Activated CD8-positive, alpha-beta memory T cell treated with anti-CD3 and anti-CD28 coated beads, Interleukin-2, amount 50 U/mL, for 48 hours (primary cell): ENCODE data around the gene ZNF600.
A peak's percentile ranks its signal among the peaks of the same experiment; 100 is the strongest.
"Not testable (repeated sequence)": the region's sequence is repeated elsewhere in the genome, so short reads cannot be mapped to it uniquely, and the experiment has no call there.

ENCODE experiments used
- DNase-seq: peaks from one replicate; pipeline ENCODE4 v3.0.0-alpha.2; 2020

Gene ZNF600

DNA sequence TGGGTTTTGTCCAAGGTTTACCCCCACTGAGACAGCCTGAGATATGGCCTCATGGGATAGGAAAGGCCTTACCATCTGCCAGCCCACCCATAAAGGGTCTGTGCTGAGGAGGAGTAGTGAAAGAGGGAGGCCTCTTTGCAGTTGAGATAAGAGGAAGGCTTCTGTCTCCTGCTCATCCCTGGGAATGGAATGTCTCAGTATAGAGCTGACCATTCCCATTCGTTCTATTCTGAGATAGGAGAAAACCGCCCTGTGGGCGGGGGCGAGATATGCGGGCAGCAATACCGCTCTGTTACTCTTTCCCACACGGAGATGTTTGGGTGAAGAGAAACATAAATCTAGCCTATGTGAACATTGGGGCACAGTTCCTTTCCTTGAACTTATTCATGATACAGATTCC lies 45.2 kb downstream of the ZNF600 start:
- DNase-seq: not testable (repeated sequence)

DNA sequence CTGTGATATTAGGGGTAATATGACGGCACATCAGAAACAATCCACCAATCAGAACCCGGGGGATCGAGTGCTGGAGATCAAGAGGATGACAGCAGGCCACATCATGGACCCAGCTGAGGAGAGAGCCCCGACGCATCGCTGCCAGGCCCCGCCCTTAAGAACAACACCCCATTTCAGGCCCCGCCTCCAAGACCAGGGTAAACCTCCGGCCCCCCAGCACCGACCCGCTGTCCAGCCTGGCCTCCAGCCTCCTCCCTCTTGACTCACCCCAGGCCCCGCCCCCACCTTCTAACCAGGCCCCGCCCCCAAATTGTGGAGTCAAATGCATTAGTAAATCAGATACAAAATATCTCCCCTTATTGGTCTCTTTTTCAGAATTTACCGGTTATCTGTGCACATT lies 47.0 kb downstream of the ZNF600 start:
- no peak for DNase-seq

DNA sequence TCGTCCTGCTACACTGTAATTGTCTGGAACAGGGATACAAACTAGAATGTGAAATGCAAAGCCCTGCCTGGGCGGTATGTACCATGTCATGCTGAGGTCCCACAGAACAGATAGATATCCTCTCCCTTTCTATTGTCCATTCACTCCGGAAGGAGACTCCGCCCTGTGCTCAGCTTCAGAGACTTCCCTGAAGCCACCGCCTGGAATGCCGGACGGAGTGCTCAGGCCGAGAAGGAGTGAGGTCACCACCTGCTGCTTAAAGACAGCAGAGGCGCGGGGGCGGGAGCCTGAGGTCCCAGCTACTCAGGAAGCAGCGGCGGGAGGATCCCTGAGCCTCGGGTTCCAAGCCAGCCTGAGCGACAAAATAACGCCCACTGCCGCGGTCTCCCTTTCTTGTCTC lies 50.9 kb downstream of the ZNF600 start:
- DNase-seq: no peak

DNA sequence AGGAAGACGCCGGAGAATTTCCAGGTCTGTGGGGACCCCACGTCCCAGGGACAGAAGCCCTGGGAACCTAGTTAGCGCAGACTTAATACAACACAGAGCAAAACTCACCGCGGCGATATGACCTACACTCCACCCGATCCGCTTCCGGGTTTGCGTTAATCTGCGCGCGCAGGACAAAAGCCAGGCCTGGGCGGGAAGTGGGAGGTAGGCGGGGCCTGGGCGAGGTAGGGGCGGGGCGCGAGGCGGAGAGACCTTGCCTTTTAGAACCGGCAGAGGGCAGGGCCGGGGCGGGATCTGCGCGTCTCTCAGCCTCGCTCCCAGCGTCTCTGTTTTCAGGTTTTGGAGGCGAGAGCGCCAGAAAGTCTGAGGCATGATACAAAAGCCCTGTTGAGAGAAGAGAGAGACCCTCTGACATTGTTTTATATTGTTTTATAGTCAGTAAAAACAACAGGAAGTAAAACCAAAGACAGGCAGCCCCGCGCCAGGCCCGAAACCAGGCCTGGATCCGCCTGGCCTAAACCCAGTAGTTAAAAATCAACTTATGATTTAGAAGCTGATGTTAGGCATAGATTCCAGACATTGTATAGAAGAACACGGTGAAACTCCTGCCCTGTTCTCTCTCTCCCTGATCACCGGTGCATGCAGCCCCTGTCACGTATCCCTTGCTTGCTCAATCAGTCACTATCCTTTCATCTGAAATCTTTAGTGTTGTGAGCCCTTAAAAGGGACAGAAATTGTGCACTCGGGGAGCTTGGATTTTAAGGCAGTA lies 51.5 kb downstream of the ZNF600 start, which contains the start of gene ZNF611:
Gene ZNF611 (minus strand): TSS at position 152 of the 769 bp plus-strand sequence. CDS start 19,150 bp downstream, outside the sequence.
- peak; percentile 99 for DNase-seq

DNA sequence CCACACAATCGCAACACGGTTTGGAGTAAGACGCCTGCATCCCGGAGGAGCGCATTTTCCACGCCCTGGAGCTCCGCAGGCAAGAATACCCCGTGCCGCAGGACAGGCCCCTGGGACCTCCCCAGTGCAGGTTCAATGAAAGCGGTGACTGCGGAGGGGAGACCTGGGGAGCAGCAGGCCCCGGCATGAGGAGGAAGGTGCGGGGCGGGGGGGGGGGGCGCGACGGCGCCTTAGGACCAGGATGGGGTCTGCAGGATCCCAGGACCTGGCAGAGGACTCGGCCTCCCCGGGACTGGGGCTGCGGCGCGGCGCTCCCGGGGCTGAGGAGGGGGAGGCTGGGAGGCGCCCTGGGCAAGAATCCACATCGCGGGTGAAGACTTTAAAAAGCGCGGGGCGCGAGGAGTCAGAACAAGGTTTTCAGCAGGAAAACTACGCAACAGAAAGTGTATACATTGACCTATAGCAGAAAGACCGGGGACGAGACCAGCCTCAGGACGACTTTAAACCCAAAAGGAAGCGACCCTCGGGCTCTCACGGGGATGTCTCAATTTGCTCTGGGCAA lies 52.2 kb downstream of the ZNF600 start:
- no peak for DNase-seq

DNA sequence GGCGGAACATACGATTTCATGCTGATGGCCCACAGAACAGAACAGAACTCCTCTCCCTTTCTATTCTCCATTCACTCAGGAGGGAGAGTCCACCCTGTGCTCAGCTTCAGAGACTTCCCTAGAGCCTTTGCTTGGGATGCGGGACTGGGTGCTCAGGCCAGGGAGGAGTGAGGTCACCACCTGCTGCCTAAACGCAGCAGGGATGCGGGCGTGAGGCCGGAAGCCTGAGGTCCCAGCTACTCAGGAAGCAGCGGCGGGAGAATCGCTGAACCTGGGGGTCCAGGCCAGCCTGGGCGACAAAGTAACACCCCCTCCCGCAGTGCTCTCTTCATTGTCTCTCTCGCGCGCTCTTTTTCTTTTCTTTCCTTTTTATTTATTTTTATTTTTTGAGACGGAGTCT lies 60.5 kb downstream of the ZNF600 start:
- not testable (repeated sequence) for DNase-seq

DNA sequence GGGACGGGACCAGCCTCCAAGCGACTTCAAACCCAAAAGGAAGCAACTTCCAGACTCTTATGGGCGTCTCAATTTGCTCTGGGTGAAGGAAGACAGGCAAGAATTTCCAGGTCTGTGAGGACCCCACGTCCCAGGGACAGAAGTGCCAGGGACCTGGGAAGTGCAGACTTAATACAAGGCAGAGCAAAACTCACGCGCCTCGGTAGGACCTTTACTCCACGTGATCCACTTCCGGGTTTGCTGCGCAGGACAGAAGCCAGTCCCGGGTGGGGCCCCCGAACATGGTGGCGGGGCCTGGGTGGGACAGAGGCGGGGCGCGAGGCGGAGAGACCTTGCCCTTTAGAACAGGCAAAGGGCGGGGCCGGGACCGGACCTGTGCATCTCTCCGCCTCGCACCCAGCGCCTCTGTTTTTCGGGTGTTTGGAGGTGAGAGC lies 61.0 kb downstream of the ZNF600 start:
- DNase-seq: no peak

DNA sequence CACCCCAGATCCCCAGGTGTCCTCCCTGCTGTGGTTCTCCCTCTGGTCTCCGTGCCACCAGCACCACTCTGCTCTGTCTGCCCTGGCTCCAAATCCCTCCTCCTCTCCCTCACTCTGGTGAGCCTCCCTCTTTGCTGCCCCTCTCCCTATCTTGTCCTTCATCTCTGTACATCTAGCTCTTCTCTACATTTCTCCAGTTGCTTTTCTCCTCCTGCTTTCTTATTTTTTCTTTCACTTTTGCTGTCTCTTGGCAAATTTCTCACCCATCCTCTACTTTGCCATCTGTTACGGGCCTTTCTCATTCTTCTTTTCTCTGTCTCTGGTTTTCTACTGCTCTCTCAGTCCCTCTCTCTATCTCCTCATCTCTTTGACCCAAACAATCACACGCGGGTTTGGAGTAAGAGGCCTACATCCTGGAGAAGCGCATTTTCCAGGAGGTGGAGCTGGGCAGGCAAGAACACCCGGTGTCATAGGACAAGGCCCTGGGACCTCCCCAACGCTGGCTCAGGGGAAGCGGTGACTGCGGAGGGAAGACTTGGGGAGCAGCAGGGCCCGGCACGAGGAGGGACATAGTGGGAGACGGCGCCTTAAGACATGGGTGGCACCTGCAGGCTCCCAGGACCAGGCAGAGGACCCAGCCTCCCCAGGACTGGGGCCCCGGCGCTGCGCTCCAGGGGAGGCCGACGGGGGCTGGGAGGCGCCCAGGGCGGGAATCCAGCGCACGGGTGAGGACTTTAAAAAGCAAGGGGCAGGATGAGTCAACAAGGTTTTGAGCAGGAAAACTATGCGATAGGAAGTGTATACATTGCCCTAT lies 61.7 kb downstream of the ZNF600 start:
- no peak for DNase-seq

DNA sequence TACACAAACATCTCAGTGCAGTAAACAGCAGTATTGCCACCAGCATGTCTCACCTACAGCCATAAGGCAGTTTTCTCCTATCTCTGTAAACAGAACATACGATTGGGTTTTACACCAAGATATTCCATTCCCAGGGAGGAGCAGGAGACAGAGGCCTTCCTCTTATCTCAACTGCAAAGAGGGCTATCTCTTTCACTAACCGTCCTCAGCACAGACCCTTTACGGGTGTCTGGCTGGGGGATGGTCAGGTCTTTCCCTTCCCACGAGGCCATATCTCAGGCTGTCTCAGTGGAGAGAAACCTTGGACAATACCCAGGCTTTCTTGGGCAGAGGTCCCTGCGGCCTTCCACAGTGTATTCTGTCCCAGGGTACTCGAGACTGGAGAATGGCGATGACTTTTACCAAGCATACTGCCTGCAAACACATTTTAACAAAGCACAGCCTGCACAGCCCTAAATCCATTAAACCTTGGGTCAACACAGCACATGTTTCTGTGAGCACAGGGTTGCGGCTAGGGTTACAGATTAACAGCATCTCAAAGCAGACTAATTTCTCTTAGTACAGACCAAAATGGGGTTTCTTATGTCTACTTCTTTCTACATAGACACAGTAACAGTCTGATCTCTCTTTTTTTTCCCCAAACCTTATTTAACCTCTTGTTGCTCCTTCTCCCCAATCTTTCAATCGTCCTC lies 62.5 kb downstream of the ZNF600 start:
- not testable (repeated sequence) for DNase-seq

DNA sequence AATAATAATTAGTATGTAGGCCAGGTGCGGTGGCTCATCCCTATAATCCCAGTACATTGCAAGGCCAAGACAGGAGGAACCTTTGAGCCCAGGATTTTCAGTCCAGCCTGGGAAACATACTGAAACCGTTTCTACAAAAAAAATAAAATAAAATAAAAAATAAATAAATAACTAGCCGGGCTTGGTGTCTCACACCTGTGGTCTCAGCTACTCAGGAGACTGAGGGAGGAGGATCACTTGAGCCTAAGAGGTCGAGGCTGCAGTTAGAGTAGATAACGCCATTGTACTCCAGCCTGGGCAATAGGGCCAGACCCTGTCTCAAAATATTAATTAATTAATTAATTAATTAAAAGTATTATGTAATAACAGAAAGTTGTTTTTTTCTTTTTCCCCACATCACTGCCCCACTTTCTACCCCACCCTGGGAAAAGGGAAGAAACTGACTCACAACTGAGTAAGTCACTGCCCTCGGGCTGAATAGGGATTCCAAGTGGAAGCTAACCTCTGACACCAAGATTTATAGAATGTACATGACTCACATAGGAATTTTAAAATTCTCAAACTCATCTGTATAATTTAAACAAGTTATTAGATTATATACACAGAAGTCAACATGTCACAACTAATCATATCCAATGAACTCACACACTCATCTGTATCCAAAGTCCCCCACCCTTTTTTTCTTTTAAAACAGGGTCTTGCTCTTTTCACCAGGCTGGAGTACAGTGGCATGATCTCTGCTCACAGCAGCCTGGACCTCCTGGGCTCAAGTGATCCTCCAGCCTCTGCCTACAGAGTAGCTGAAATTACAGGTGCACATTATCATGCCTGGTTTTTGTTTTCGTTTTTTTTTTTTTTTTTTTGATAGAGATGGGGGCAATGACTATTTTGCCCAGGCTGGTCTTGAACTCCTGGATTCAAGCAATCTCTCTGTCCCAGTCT lies 64.3 kb downstream of the ZNF600 start:
- no peak for DNase-seq

DNA sequence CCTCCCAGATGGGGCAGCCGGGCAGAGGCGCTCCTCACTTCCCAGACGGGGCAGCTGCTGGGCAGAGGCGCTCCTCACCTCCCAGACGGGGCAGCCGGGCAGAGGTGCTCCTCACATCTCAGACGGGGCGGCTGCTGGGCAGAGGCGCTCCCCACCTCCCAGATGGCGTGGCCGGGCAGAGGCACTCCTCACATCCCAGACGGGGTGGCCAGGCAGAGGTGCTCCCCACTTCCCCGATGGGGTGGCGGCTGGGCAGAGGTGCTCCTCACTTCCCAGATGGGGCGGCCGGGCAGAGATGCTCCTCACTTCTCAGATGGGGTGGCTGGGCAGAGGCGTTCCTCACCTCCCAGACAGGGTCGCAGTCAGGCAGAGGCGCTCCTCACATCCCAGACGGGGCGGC lies 66.0 kb downstream of the ZNF600 start:
- not testable (repeated sequence) for DNase-seq

DNA sequence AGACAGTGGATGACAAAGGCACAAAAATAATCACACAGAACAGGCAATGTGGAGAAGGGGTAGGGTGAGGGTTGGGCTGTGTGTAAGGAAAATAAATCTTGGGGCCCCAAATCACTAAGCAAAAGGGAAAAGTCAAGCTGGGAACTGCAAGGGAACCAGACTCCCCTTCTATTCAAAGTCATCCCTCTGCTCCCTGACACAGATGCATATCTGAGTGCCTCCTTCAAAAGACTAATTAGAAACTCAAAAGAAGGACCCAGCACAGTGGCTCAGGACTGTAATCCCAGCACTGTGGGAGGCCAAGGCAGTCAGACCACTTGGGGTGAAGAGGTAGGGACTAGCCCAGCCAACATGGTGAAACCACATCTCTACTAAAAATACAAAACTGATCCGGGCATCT lies 70.1 kb downstream of the ZNF600 start:
- no peak for DNase-seq

DNA sequence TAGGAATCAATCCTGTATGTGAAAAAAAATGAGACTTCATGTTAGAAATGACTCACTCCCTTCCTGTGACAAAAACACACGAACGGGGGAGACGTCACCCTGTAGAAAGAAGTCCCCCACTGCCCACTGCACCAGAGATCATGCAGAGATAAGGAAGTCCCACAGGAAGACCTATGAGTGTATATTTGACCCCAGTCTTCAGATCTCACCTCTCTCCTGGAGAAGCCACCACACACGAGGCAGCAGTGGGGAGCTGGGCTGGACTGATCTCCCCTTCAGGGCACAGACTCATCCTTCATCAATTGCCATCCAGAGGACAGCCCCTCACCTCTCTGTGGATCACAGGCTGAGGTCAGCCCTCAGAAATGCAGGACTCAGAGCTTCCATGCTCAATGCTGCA lies 70.7 kb downstream of the ZNF600 start:
- DNase-seq: peak; percentile 53

DNA sequence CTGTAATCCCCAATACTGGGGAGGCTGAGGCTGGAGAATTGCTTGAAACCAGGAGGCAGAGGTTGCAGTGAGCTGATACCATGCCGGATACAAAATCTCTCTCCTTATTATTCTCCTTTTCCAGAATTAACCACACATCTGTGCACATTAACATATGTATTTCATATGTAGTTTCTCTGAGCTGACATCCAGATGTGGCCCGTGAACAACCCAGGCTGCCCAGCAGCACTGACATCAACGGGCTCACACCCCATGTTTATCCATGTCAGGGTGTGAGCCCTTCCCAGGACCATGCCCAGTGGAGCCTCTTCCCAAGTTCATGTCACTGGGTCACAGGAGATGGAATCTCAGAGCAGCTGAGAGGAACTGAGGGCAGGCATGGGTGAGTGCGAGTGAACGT lies 71.3 kb downstream of the ZNF600 start:
- not testable (repeated sequence) for DNase-seq
